MM.1S (cell line): ENCODE data around the gene PARP12.

Experiments used
- DNase-seq: peaks from one replicate; pipeline ENCODE4 v3.0.0-alpha.2; 2015
- H2AFZ ChIP-seq: fragments of 300-600 bp; sonication (generic); 2 replicates; pipeline ENCODE4 v1.6.0; 2016; ENCODE audit warnings: antibody characterized with exemption, low read length
- H3F3A ChIP-seq: fragments of 300-600 bp; sonication (generic); 2 replicates; pipeline ENCODE4 v1.6.1; 2016; ENCODE audit warnings: mild to moderate bottlenecking, antibody characterized with exemption, low read length, moderate library complexity, mixed read lengths; ENCODE audit not compliant: insufficient read depth
- H3K27ac ChIP-seq: fragments of 300-600 bp; sonication (generic); 2 replicates; pipeline ENCODE4 v1.5.1; 2016; ENCODE audit warnings: mild to moderate bottlenecking, low read length
- H3K27me3 ChIP-seq: fragments of 300-600 bp; sonication (generic); replicated peaks from 2 replicates; pipeline ENCODE4 v1.6.0; 2016; ENCODE audit warnings: low read length; ENCODE audit not compliant: insufficient read depth
- H3K36me3 ChIP-seq: fragments of 300-600 bp; sonication (generic); replicated peaks from 2 replicates; pipeline ENCODE4 v1.6.1; 2016; ENCODE audit warnings: mild to moderate bottlenecking, low read length, mixed read lengths; ENCODE audit not compliant: insufficient read depth
- H3K4me1 ChIP-seq: fragments of 300-600 bp; sonication (generic); 2 replicates; pipeline ENCODE4 v1.6.1; 2016; ENCODE audit warnings: low read length, mixed read lengths
- H3K4me2 ChIP-seq: fragments of 300-600 bp; sonication (generic); 2 replicates; pipeline ENCODE4 v1.6.0; 2016; ENCODE audit warnings: low read depth, low read length
- H3K4me3 ChIP-seq: fragments of 300-600 bp; sonication (generic); 2 replicates; pipeline ENCODE4 v1.5.1; 2016; ENCODE audit warnings: low read length, mixed read lengths
- H3K79me2 ChIP-seq: fragments of 300-600 bp; sonication (generic); 2 replicates; pipeline ENCODE4 v1.6.1; 2016; ENCODE audit warnings: mixed run types, low read length, mixed read lengths
- H3K9ac ChIP-seq: fragments of 300-600 bp; sonication (generic); 2 replicates; pipeline ENCODE4 v1.6.1; 2016; ENCODE audit warnings: low read length, mixed read lengths
- H3K9me2 ChIP-seq: fragments of 300-600 bp; sonication (generic); replicated peaks from 2 replicates; pipeline ENCODE4 v1.6.1; 2016; ENCODE audit warnings: mild to moderate bottlenecking, low read length, mixed read lengths; ENCODE audit not compliant: insufficient read depth
- H3K9me3 ChIP-seq: fragments of 300-600 bp; sonication (generic); replicated peaks from 2 replicates; pipeline ENCODE4 v1.6.1; 2016; ENCODE audit warnings: mild to moderate bottlenecking, low read length, mixed read lengths; ENCODE audit not compliant: insufficient read depth
- H4K20me1 ChIP-seq: fragments of 300-600 bp; sonication (generic); 2 replicates; pipeline ENCODE4 v1.6.1; 2016; ENCODE audit warnings: mild to moderate bottlenecking, low read length, moderate library complexity, mixed read lengths; ENCODE audit not compliant: insufficient read depth
- CTCF ChIP-seq: fragments of 300-600 bp; sonication (generic); IDR thresholded peaks from 2 replicates; pipeline ENCODE4 v1.5.1; 2016; ENCODE audit warnings: antibody characterized with exemption, low read length, mixed read lengths
- EZH2 ChIP-seq: fragments of 300-600 bp; sonication (generic); optimal IDR thresholded peaks from 2 replicates; pipeline ENCODE3; 2017; ENCODE audit warnings: low read depth, mild to moderate bottlenecking, antibody characterized with exemption, low read length, mixed read lengths
- EZH2phosphoT487 ChIP-seq: fragments of 300-600 bp; sonication (generic); IDR thresholded peaks from 2 replicates; pipeline ENCODE4 v1.6.1; 2018; ENCODE audit warnings: antibody characterized with exemption, low read length

The PARP12 gene

DNA sequence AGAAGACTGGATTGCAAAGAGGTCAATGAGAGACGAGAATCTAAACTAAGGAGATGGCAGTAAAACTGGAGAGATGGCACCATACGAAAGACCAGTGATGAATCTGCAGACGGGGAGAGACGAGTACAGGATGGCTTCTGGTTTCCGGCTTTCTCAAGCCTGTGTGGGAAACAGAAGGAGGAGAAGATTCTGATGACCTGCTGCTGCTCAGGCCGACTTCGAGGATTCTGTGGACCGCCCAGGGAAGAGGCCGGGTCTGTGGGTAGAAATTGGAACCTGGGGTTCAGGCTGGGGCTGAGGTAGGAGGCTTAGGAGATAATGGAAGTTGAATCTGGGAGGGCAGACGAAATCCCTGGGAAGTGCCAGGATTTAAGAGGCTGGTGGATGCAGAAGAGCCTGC, 48.6 kb downstream of the PARP12 start:
- H3K36me3 ChIP-seq: no peaks in the 10 kb centered on the region

DNA sequence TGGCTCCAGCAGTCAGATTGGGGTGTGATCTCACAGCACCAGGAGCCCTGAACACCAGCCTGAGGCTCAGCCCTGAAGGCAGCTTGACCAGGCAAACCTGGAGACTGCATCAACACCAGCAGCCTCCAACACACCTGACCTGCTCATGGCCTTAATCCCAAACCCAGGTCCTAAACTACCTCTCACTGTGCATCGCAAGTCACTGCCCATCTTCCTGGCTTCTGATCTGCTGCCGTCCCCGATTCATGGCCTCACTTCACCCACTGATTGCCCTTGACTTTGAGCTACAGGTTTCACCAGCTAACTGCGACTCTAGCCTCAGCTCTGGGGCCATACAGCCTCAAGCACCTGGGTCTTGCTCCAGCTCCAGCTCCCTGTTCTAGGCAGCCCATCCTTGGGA, 49.1 kb downstream of the PARP12 start:
- no peak for TF ChIP-seq EZH2phosphoT487
- TF ChIP-seq EZH2: no peak
- TF ChIP-seq CTCF: no peak
- H3K36me3 ChIP-seq: no peaks in the 10 kb centered on the region
- no peak overlapping the region for H3K4me3 ChIP-seq
- H3K4me1 ChIP-seq: no peaks in the 10 kb centered on the region
- H4K20me1 ChIP-seq: no peaks in the 10 kb centered on the region
- no peak overlapping the region for H3K9ac ChIP-seq
- no peaks in the 10 kb centered on the region for H3F3A ChIP-seq
- H3K27ac ChIP-seq: no peak overlapping the region
- H3K4me2 ChIP-seq: no peak overlapping the region
- H3K9me3 ChIP-seq: no peaks in the 10 kb centered on the region
- DNase-seq: no peak
- no peaks in the 10 kb centered on the region for H3K27me3 ChIP-seq
- H3K9me2 ChIP-seq: no peaks in the 10 kb centered on the region
- H2AFZ ChIP-seq: no peak overlapping the region
- no peaks in the 10 kb centered on the region for H3K79me2 ChIP-seq

More for the DNA sequence above, 48.6 kb downstream of the PARP12 start:
- H3K4me3 ChIP-seq: no peak overlapping the region
- H3K9ac ChIP-seq: no peak overlapping the region
- H3K4me1 ChIP-seq: no peaks in the 10 kb centered on the region
- H3K9me3 ChIP-seq: no peaks in the 10 kb centered on the region
- no peak overlapping the region for H3K27ac ChIP-seq
- no peak overlapping the region for H3K4me2 ChIP-seq
- H4K20me1 ChIP-seq: no peaks in the 10 kb centered on the region
- H3K79me2 ChIP-seq: no peaks in the 10 kb centered on the region
- H3F3A ChIP-seq: no peaks in the 10 kb centered on the region
- H3K9me2 ChIP-seq: no peaks in the 10 kb centered on the region
- H2AFZ ChIP-seq: no peak overlapping the region
- no peak for TF ChIP-seq EZH2
- no peak for TF ChIP-seq CTCF
- TF ChIP-seq EZH2phosphoT487: no peak
- no peaks in the 10 kb centered on the region for H3K27me3 ChIP-seq
- DNase-seq: no peak

DNA sequence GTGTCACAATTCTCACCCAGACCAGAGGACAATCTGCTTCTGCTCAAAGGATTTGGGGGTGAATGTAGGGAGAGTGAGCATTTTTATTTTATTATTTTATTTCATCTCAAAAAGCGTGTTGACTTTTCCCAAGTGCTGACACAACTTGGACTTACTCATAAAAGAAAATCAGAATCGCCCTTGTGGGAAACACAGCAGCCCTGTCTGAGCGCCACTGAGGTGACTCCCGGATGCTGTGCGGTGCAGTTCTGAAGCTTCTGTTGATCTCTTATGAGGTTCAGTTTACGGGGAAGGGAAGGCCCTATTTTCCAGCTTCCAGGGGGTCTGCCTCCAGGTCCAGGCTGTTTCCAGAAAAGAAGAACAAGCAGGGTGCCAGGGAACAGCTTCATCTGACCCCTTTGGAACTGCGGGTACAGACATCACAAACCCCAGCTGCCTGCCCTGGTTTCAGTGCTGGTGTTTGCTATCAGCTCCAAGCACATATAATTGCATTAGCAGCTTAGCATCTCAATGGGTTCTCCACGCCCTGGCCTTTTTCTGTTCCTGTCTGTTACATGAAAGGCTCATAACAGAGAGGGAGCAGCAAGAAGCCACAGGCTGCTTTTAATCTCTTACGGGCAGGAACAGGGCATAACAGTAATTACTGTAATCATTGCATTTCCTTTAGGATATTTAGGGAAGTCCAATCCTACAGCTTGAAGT, 52.4 kb downstream of the PARP12 start:
- DNase-seq: no peak
- Histone ChIP-seq H3K4me1 (no peaks in the 10 kb centered on the region), H3K4me3 (no peak overlapping the region), H4K20me1 (no peaks in the 10 kb centered on the region), H3K27me3 (no peaks in the 10 kb centered on the region), H3K4me2 (no peak overlapping the region), H2AFZ (no peak overlapping the region), H3F3A (no peaks in the 10 kb centered on the region), H3K9me3 (no peaks in the 10 kb centered on the region), H3K79me2 (no peaks in the 10 kb centered on the region), H3K9ac (no peak overlapping the region), H3K9me2 (no peaks in the 10 kb centered on the region), H3K36me3 (no peaks in the 10 kb centered on the region), H3K27ac (no peak overlapping the region)
- TF ChIP-seq EZH2: no peak
- no peak for TF ChIP-seq EZH2phosphoT487
- no peak for TF ChIP-seq CTCF
